ENCODE measurements around the gene AIDA. TPM values are rescaled to one million over a fixed set of nuclear protein-coding genes. Genes with fewer than 3 reads are reported as not detected.

AIDA gene
- total and polyA plus RNA-seq, 2 donors from 2014 or later = 41.4 to 73.7 TPM

GRCh38 chr1:222632749-222633148, 79.5 kb downstream of the AIDA start:
- Histone ChIP-seq H3K9ac (ENCODE audit: low read length in 3 of 3) (no peak overlapping the region), H3K27ac (ENCODE audit: low read depth in 2 of 2, low read length in 2 of 2) (no peak overlapping the region), H3K4me3 (ENCODE audit: low read length in 3 of 3) (no peak overlapping the region), H3K36me3 (ENCODE audit: control insufficient read depth in 2 of 3, insufficient read depth in 3 of 3, low read length in 3 of 3) (peaks cover 10 to 27% (median 21%) of the 10 kb centered on the region in 3 donors), H3K9me3 (ENCODE audit: control insufficient read depth in 2 of 3, insufficient read depth in 1 of 3, low read length in 3 of 3) (no peaks in the 10 kb centered on the region), H3K4me1 (ENCODE audit: control insufficient read depth in 2 of 3, insufficient read depth in 2 of 3, low read depth in 1 of 3, low read length in 3 of 3) (no peaks in the 10 kb centered on the region), H3K27me3 (ENCODE audit: control insufficient read depth, insufficient read depth, low read length) (no peaks in the 10 kb centered on the region)
- TF ChIP-seq CTCF (IDR thresholded peaks at IDR 0.05; ENCODE audit: borderline replicate concordance, extremely low read depth, insufficient read depth) = no peak
- DNase-seq = no peak
- intact Hi-C loops (cut with DNase I) = loop anchor here (5.0 kb wide), 1 partner anchor 170 kb away; no protein-coding TSS in a partner anchor
- no peak for FAIRE-seq

GRCh38 chr1:222631611-222632208, 80.6 kb downstream of the AIDA start:
- Histone ChIP-seq H3K4me3 (ENCODE audit: low read length in 3 of 3) (no peak overlapping the region), H3K9ac (ENCODE audit: low read length in 3 of 3) (no peak overlapping the region), H3K4me1 (ENCODE audit: control insufficient read depth in 2 of 3, insufficient read depth in 2 of 3, low read depth in 1 of 3, low read length in 3 of 3) (no peaks in the 10 kb centered on the region), H3K36me3 (ENCODE audit: control insufficient read depth in 2 of 3, insufficient read depth in 3 of 3, low read length in 3 of 3) (peaks cover 12 to 27% (median 24%) of the 10 kb centered on the region in 3 donors), H3K27ac (ENCODE audit: low read depth in 2 of 2, low read length in 2 of 2) (no peak overlapping the region), H3K9me3 (ENCODE audit: control insufficient read depth in 2 of 3, insufficient read depth in 1 of 3, low read length in 3 of 3) (no peaks in the 10 kb centered on the region), H3K27me3 (ENCODE audit: control insufficient read depth, insufficient read depth, low read length) (no peaks in the 10 kb centered on the region)
- TF ChIP-seq CTCF (IDR thresholded peaks at IDR 0.05; ENCODE audit: borderline replicate concordance, extremely low read depth, insufficient read depth) = no peak
- DNase-seq = no peak
- intact Hi-C loops (cut with DNase I) = loop anchor here (5.0 kb wide), 1 partner anchor 169 kb away; no protein-coding TSS in a partner anchor
- no peak for FAIRE-seq

- Histone ChIP-seq H3K9me3 (ENCODE audit: control insufficient read depth in 2 of 3, insufficient read depth in 1 of 3, low read length in 3 of 3) (no peaks in the 10 kb centered on the region), H3K9ac (ENCODE audit: low read length in 3 of 3) (no peak overlapping the region), H3K27me3 (ENCODE audit: control insufficient read depth, insufficient read depth, low read length) (no peaks in the 10 kb centered on the region), H3K4me1 (ENCODE audit: control insufficient read depth in 2 of 3, insufficient read depth in 2 of 3, low read depth in 1 of 3, low read length in 3 of 3) (no peaks in the 10 kb centered on the region), H3K4me3 (ENCODE audit: low read length in 3 of 3) (no peak overlapping the region), H3K27ac (ENCODE audit: low read depth in 2 of 2, low read length in 2 of 2) (no peak overlapping the region), H3K36me3 (ENCODE audit: control insufficient read depth in 2 of 3, insufficient read depth in 3 of 3, low read length in 3 of 3) (peaks cover 12 to 31% (median 30%) of the 10 kb centered on the region in 3 donors)
- no peak for TF ChIP-seq CTCF (IDR thresholded peaks at IDR 0.05; ENCODE audit: borderline replicate concordance, extremely low read depth, insufficient read depth)
- intact Hi-C loops (cut with DNase I) = loop anchor here (5.0 kb wide), 1 partner anchor 168 kb away; no protein-coding TSS in a partner anchor
- FAIRE-seq (no peak), DNase-seq (no peak)
Observed at GRCh38 chr1:222629921-222630535, 82.3 kb downstream of the AIDA start.
